ENCODE measurements around the gene SLC26A11. TPM values are rescaled to one million over a fixed set of nuclear protein-coding genes. Genes with fewer than 3 reads are reported as not detected.

SLC26A11 gene
- total RNA-seq, 1 experiment from 2014 or later = 17.7 TPM

DNA sequence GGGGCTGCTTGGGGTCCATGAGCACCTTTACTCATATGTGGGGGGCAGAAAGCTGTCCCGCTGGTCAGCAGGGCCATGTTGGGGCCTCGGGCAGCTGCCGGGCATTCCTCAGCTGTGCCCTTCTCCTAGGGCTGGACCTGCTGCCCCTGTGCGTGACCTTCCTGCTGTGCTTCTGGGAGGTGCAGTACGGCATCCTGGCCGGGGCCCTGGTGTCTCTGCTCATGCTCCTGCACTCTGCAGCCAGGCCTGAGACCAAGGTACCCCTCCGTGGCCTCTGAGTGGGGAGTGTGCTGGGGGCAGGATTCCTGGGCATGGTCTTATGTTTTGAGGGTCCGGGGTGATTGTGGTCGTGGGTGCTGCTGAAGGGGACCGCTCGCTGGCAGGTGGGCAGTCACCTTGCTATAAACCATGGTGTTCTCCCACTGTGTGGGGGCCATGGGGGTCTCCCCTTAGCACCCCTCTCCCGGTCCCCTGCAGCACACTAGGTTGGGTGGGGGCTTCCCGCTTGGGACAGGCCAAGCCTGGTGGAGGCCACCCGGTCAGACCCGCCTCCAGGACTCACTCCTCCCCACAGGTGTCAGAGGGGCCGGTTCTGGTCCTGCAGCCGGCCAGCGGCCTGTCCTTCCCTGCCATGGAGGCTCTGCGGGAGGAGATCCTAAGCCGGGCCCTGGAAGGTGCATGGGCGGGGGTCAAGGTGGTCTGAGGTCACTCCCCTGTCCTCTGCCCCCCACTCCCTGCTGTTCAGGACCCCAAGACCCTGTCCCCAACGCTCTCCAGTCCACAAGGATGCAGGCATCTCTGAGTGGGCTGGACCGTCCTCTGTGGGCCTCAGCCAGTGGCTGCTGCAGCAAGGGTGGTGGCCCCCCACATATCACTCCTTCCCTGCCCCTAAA is 28.0 kb downstream of the SLC26A11 start:
- CTCF ChIA-PET = no interaction called here
- Histone ChIP-seq H3K9ac (ENCODE audit: low read length) (no peak overlapping the region), H3K4me2 (ENCODE audit: low read length) (no peak overlapping the region), H3K9me2 (ENCODE audit: insufficient read depth) (no peaks in the 10 kb centered on the region), H2AFZ (ENCODE audit: low read depth, low read length, poor library complexity, severe bottlenecking) (no peak overlapping the region), H4K20me1 (ENCODE audit: insufficient read depth) (no peaks in the 10 kb centered on the region), H3K9me3 (ENCODE audit: control insufficient read depth in 1 of 2, insufficient read depth in 1 of 2, low read depth in 1 of 2, low read length in 2 of 2) (no peaks in the 10 kb centered on the region), H3K4me3 (replicated peaks in 1 of 2; ENCODE audit: low read depth in 1 of 2, low read length in 2 of 2) (no peak overlapping the region), H3K36me3 (ENCODE audit: control insufficient read depth in 1 of 2, insufficient read depth in 2 of 2, low read length in 2 of 2) (no peaks in the 10 kb centered on the region), H3K27ac (ENCODE audit: low read depth, low read length) (no peak overlapping the region), H3K4me1 (ENCODE audit: control insufficient read depth in 1 of 2, insufficient read depth in 2 of 2, low read length in 2 of 2) (peaks cover 3 to 13% of the 10 kb centered on the region in 2 experiments), H3K79me2 (ENCODE audit: insufficient read depth, low read length) (no peaks in the 10 kb centered on the region), H3K27me3 (ENCODE audit: insufficient read depth, low read length) (no peaks in the 10 kb centered on the region)
- ATAC-seq (no peak), DNase-seq (ENCODE audit: low read depth, low spot score) (no peak)
- intact Hi-C loops (cut with micrococcal nuclease) = no loop called here
- RAD21 ChIA-PET (ENCODE audit: low non-redundant PET in 1 of 2, low total read pairs in 2 of 2, uncharacterized antibody in 2 of 2, unreplicated experiment in 2 of 2) = no interaction called here
- TF ChIP-seq SIN3A (IDR thresholded peaks at IDR 0.05; ENCODE audit: low read depth) (no peak), FOSL1 (IDR thresholded peaks at IDR 0.05; ENCODE audit: low read depth) (no peak), POLR2A (IDR thresholded peaks at IDR 0.05; ENCODE audit: borderline replicate concordance, extremely low read depth, insufficient read depth, insufficient read length) (no peak), JUND (IDR thresholded peaks at IDR 0.05) (no peak), TCF7L2 (IDR thresholded peaks at IDR 0.05; ENCODE audit: borderline replicate concordance, extremely low read depth, insufficient read depth, insufficient read length) (no peak), RAD21 (IDR thresholded peaks at IDR 0.05; ENCODE audit: low read depth) (no peak), ZNF274 (IDR thresholded peaks at IDR 0.05; ENCODE audit: low read depth, low read length) (no peak), EZH2 (IDR thresholded peaks at IDR 0.05) (no peak), ELF1 (IDR thresholded peaks at IDR 0.05; ENCODE audit: borderline replicate concordance, low read depth) (no peak), CBX3 (IDR thresholded peaks at IDR 0.05; ENCODE audit: low read depth) (no peak), CEBPB (IDR thresholded peaks at IDR 0.05; ENCODE audit: low read depth) (no peak), EZH2phosphoT487 (IDR thresholded peaks at IDR 0.05; ENCODE audit: borderline replicate concordance) (no peak), ZFX (IDR thresholded peaks at IDR 0.05) (no peak), YY1 (IDR thresholded peaks at IDR 0.05; ENCODE audit: extremely low read depth, insufficient replicate concordance, low read depth, low read length) (no peak)
- TF ChIP-seq, protein P1, sequence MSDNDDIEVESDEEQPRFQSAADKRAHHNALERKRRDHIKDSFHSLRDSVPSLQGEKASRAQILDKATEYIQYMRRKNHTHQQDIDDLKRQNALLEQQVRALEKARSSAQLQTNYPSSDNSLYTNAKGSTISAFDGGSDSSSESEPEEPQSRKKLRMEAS (IDR thresholded peaks at IDR 0.05) = no peak
- TF ChIP-seq, protein P2, sequence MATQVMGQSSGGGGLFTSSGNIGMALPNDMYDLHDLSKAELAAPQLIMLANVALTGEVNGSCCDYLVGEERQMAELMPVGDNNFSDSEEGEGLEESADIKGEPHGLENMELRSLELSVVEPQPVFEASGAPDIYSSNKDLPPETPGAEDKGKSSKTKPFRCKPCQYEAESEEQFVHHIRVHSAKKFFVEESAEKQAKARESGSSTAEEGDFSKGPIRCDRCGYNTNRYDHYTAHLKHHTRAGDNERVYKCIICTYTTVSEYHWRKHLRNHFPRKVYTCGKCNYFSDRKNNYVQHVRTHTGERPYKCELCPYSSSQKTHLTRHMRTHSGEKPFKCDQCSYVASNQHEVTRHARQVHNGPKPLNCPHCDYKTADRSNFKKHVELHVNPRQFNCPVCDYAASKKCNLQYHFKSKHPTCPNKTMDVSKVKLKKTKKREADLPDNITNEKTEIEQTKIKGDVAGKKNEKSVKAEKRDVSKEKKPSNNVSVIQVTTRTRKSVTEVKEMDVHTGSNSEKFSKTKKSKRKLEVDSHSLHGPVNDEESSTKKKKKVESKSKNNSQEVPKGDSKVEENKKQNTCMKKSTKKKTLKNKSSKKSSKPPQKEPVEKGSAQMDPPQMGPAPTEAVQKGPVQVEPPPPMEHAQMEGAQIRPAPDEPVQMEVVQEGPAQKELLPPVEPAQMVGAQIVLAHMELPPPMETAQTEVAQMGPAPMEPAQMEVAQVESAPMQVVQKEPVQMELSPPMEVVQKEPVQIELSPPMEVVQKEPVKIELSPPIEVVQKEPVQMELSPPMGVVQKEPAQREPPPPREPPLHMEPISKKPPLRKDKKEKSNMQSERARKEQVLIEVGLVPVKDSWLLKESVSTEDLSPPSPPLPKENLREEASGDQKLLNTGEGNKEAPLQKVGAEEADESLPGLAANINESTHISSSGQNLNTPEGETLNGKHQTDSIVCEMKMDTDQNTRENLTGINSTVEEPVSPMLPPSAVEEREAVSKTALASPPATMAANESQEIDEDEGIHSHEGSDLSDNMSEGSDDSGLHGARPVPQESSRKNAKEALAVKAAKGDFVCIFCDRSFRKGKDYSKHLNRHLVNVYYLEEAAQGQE (IDR thresholded peaks at IDR 0.05; ENCODE audit: low read depth) = no peak
- BruUV-seq (replicated peaks) = no TSS peak
- POLR2A ChIA-PET = no interaction called here

All from HCT116 (cell line).